SK-N-SH (cell line): ENCODE data around the gene MRPS11.

Source experiments
- CTCF ChIP-seq: fragments of 200-600 bp; sonication (generic); IDR thresholded peaks from 2 replicates; pipeline ENCODE4 v1.6.1; 2017; ENCODE audit warnings: antibody characterized with exemption, mild to moderate bottlenecking, moderate library complexity
- EZH2phosphoT487 ChIP-seq: fragments of 200-600 bp; sonication (generic); IDR thresholded peaks from 2 replicates; pipeline ENCODE4 v1.6.1; 2017; ENCODE audit warnings: low read depth, mixed run types, mild to moderate bottlenecking, antibody characterized with exemption, moderate library complexity, borderline replicate concordance
- GABPA ChIP-seq: IDR thresholded peaks from 2 replicates; pipeline ENCODE4 v1.4.0; 2012; ENCODE audit warnings: low read depth, mild to moderate bottlenecking
- MEF2A ChIP-seq: IDR thresholded peaks from 2 replicates; pipeline ENCODE4 v1.4.0; 2012; ENCODE audit warnings: low read depth, borderline replicate concordance
- POLR2AphosphoS5 ChIP-seq: IDR thresholded peaks from 2 replicates; pipeline ENCODE4 v1.6.1; 2012; ENCODE audit warnings: low read depth, low read length
- RCOR1 ChIP-seq: fragments of 150-350 bp; IDR thresholded peaks from 2 replicates; pipeline ENCODE4 v1.6.1; 2017; ENCODE audit warnings: antibody characterized with exemption, low read length
- RFX5 ChIP-seq: IDR thresholded peaks from 2 replicates; pipeline ENCODE4 v1.6.1; 2012; ENCODE audit warnings: mild to moderate bottlenecking, improper control_type of control experiment, low read length
- SMC3 ChIP-seq: IDR thresholded peaks from 2 replicates; pipeline ENCODE4 v1.6.1; 2012; ENCODE audit warnings: low read depth, low read length, improper control_type of control experiment
- TCF12 ChIP-seq: IDR thresholded peaks from 2 replicates; pipeline ENCODE4 v1.4.0; 2012
- TEAD4 ChIP-seq: IDR thresholded peaks from 2 replicates; pipeline ENCODE4 v1.4.0; 2012; ENCODE audit warnings: mild to moderate bottlenecking, borderline replicate concordance; ENCODE audit not compliant: insufficient read depth
- TF ChIP-seq, protein P1 (sequence below): IDR thresholded peaks from 2 replicates; pipeline ENCODE4 v1.4.0; 2012; ENCODE audit warnings: low read depth

DNA sequence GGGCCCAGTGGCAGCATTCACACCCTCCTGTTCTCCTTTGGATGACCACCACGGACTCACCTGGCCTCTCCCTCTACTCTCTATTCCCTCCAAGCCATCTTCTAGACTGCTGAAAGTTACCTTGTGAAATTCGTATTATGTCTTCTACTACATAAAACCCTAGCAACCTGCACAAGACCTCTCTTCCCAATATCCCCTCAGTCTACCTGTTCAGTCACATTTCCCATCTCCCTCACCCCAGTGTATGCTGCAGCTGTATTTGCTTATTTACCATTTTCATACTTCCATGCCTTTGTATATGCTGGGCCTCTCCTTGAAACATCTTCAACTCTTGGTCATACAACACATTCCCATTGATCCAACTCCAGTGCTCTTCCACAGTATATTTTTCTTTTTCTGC lies 43.7 kb downstream of the MRPS11 start:
- TF ChIP-seq, protein P1, sequence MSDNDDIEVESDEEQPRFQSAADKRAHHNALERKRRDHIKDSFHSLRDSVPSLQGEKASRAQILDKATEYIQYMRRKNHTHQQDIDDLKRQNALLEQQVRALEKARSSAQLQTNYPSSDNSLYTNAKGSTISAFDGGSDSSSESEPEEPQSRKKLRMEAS, result no peak
- TF ChIP-seq CTCF (no peak), MEF2A (no peak), GABPA (no peak), RCOR1 (no peak), RFX5 (no peak), EZH2phosphoT487 (no peak), TEAD4 (no peak), SMC3 (no peak), TCF12 (no peak), POLR2AphosphoS5 (no peak)
